ENCODE results near the gene HAPSTR1.

The HAPSTR1 gene

GRCh38 chr16:9056061-9056460, 35.4 kb upstream of the HAPSTR1 start:
- no peak overlapping the region for H3K27ac ChIP-seq (replicated peaks)
- DNase-seq (ENCODE audit: low read depth in 1 of 2, low spot score in 1 of 2), result no peak
- H3K27me3 ChIP-seq (ENCODE audit: insufficient read depth, poor library complexity, severe bottlenecking), result peaks cover 2% of the 10 kb centered on the region
- no peak overlapping the region for H3K4me3 ChIP-seq (replicated peaks; ENCODE audit: insufficient read depth, low read length)
- TF ChIP-seq REST (IDR thresholded peaks at IDR 0.05; ENCODE audit: insufficient replicate concordance, low read depth) (no peak), GABPA (IDR thresholded peaks at IDR 0.05; ENCODE audit: low read depth) (no peak), POLR2AphosphoS5 (IDR thresholded peaks at IDR 0.05; ENCODE audit: low read depth) (no peak), CTCF (IDR thresholded peaks at IDR 0.05; ENCODE audit: insufficient read depth, low read length) (no peak)

- TF ChIP-seq REST (IDR thresholded peaks at IDR 0.05; ENCODE audit: insufficient replicate concordance, low read depth) (no peak), GABPA (IDR thresholded peaks at IDR 0.05; ENCODE audit: low read depth) (no peak), SPI1 (IDR thresholded peaks at IDR 0.05; ENCODE audit: borderline replicate concordance, low read depth) (no peak), CTCF (IDR thresholded peaks at IDR 0.05; ENCODE audit: insufficient read depth, low read length) (no peak), POLR2AphosphoS5 (IDR thresholded peaks at IDR 0.05; ENCODE audit: low read depth) (no peak)
Measured at GRCh38 chr16:9058211-9058610, 33.2 kb upstream of the HAPSTR1 start.

GRCh38 chr16:9060225-9060624, 31.2 kb upstream of the HAPSTR1 start:
- no peak for DNase-seq (ENCODE audit: low read depth in 1 of 2, low spot score in 1 of 2)
- H3K27ac ChIP-seq (replicated peaks), result no peak overlapping the region
- TF ChIP-seq CTCF (IDR thresholded peaks at IDR 0.05; ENCODE audit: insufficient read depth, low read length), result no peak
- no peak for TF ChIP-seq SPI1 (IDR thresholded peaks at IDR 0.05; ENCODE audit: borderline replicate concordance, low read depth)
- no peak for TF ChIP-seq POLR2AphosphoS5 (IDR thresholded peaks at IDR 0.05; ENCODE audit: low read depth)
- no peak for TF ChIP-seq REST (IDR thresholded peaks at IDR 0.05; ENCODE audit: insufficient replicate concordance, low read depth)
- TF ChIP-seq GABPA (IDR thresholded peaks at IDR 0.05; ENCODE audit: low read depth), result no peak
- peaks cover 2% of the 10 kb centered on the region for H3K27me3 ChIP-seq (ENCODE audit: insufficient read depth, poor library complexity, severe bottlenecking)
- H3K4me3 ChIP-seq (replicated peaks; ENCODE audit: insufficient read depth, low read length), result no peak overlapping the region

More at GRCh38 chr16:9058211-9058610, 33.2 kb upstream of the HAPSTR1 start:
- peaks cover 2% of the 10 kb centered on the region for H3K27me3 ChIP-seq (ENCODE audit: insufficient read depth, poor library complexity, severe bottlenecking)
- no peak for DNase-seq (ENCODE audit: low read depth in 1 of 2, low spot score in 1 of 2)
- H3K4me3 ChIP-seq (replicated peaks; ENCODE audit: insufficient read depth, low read length), result no peak overlapping the region
- H3K27ac ChIP-seq (replicated peaks), result no peak overlapping the region

Data from HL-60 (cell line).